HEK293 (cell line): Measurements from ENCODE around the gene C22orf39.

Source experiments
- AEBP2 ChIP-seq: fragments of 450-650 bp; formaldehyde crosslinking; IDR thresholded peaks from 2 replicates; pipeline ENCODE4 v1.5.1; 2016; ENCODE audit warnings: missing biosample characterization, missing genetic modification characterization, borderline replicate concordance
- BCL11A ChIP-seq: fragments of 450-650 bp; formaldehyde crosslinking; IDR thresholded peaks from 2 replicates; pipeline ENCODE4 v1.5.1; 2016; ENCODE audit warnings: low read depth, missing biosample characterization, missing genetic modification characterization
- KLF17 ChIP-seq: fragments of 450-650 bp; formaldehyde crosslinking; IDR thresholded peaks from 2 replicates; pipeline ENCODE4 v1.5.1; 2016; ENCODE audit warnings: missing biosample characterization, missing genetic modification characterization
- TRIM28 ChIP-seq: IDR thresholded peaks from 2 replicates; pipeline ENCODE4 v1.6.1; 2011; ENCODE audit warnings: low read length, control low read depth, borderline replicate concordance
- ZBTB21 ChIP-seq: fragments of 450-650 bp; formaldehyde crosslinking; IDR thresholded peaks from 2 replicates; pipeline ENCODE4 v1.5.1; 2017; ENCODE audit warnings: missing biosample characterization, missing genetic modification characterization
- ZBTB26 ChIP-seq: fragments of 450-650 bp; formaldehyde crosslinking; optimal IDR thresholded peaks from 2 replicates; pipeline ENCODE3; 2016; ENCODE audit warnings: missing biosample characterization, mild to moderate bottlenecking, missing genetic modification characterization
- ZBTB44 ChIP-seq: fragments of 450-650 bp; IDR thresholded peaks from 2 replicates; pipeline ENCODE4 v1.5.1; 2018; ENCODE audit warnings: missing biosample characterization, mild to moderate bottlenecking, missing genetic modification characterization
- ZBTB48 ChIP-seq: fragments of 450-650 bp; formaldehyde crosslinking; IDR thresholded peaks from 2 replicates; pipeline ENCODE4 v1.5.1; 2016; ENCODE audit warnings: missing biosample characterization, missing genetic modification characterization
- ZFP3 ChIP-seq: fragments of 450-650 bp; formaldehyde crosslinking; IDR thresholded peaks from 2 replicates; pipeline ENCODE4 v1.5.1; 2016; ENCODE audit warnings: low read depth, missing biosample characterization, missing genetic modification characterization
- ZNF133 ChIP-seq: fragments of 450-650 bp; formaldehyde crosslinking; IDR thresholded peaks from 2 replicates; pipeline ENCODE4 v1.5.1; 2016; ENCODE audit warnings: missing biosample characterization, missing genetic modification characterization
- ZNF138 ChIP-seq: fragments of 450-650 bp; formaldehyde crosslinking; IDR thresholded peaks from 2 replicates; pipeline ENCODE4 v1.5.1; 2016; ENCODE audit warnings: missing biosample characterization, missing genetic modification characterization, borderline replicate concordance
- ZNF155 ChIP-seq: fragments of 450-650 bp; formaldehyde crosslinking; IDR thresholded peaks from 2 replicates; pipeline ENCODE4 v1.5.1; 2016; ENCODE audit warnings: missing biosample characterization, missing genetic modification characterization
- ZNF169 ChIP-seq: fragments of 450-650 bp; formaldehyde crosslinking; IDR thresholded peaks from 2 replicates; pipeline ENCODE4 v1.5.1; 2016; ENCODE audit warnings: missing biosample characterization, missing genetic modification characterization
- ZNF175 ChIP-seq: fragments of 450-650 bp; formaldehyde crosslinking; IDR thresholded peaks from 2 replicates; pipeline ENCODE4 v1.5.1; 2016; ENCODE audit warnings: missing biosample characterization, missing genetic modification characterization
- ZNF184 ChIP-seq: fragments of 450-650 bp; IDR thresholded peaks from 2 replicates; pipeline ENCODE4 v1.5.1; 2018; ENCODE audit warnings: missing biosample characterization, mild to moderate bottlenecking, missing genetic modification characterization
- ZNF211 ChIP-seq: fragments of 450-650 bp; formaldehyde crosslinking; IDR thresholded peaks from 2 replicates; pipeline ENCODE4 v1.5.1; 2016; ENCODE audit warnings: low read depth, missing biosample characterization, missing genetic modification characterization
- ZNF214 ChIP-seq: fragments of 450-650 bp; formaldehyde crosslinking; IDR thresholded peaks from 2 replicates; pipeline ENCODE4 v1.5.1; 2017; ENCODE audit warnings: missing biosample characterization, mild to moderate bottlenecking, missing genetic modification characterization, borderline replicate concordance
- ZNF221 ChIP-seq: fragments of 450-650 bp; formaldehyde crosslinking; IDR thresholded peaks from 2 replicates; pipeline ENCODE4 v1.5.1; 2017; ENCODE audit warnings: missing biosample characterization, missing genetic modification characterization, borderline replicate concordance
- ZNF302 ChIP-seq: fragments of 450-650 bp; formaldehyde crosslinking; IDR thresholded peaks from 2 replicates; pipeline ENCODE4 v1.5.1; 2016; ENCODE audit warnings: missing biosample characterization, missing genetic modification characterization, low read depth
- ZNF335 ChIP-seq: fragments of 450-650 bp; formaldehyde crosslinking; conservative IDR thresholded peaks from 2 replicates; pipeline ENCODE4 v1.5.1; 2016; ENCODE audit warnings: missing biosample characterization, missing genetic modification characterization
- ZNF341 ChIP-seq: fragments of 450-650 bp; formaldehyde crosslinking; IDR thresholded peaks from 2 replicates; pipeline ENCODE4; 2016; ENCODE audit warnings: low read depth, missing biosample characterization, missing genetic modification characterization
- ZNF391 ChIP-seq: fragments of 450-650 bp; formaldehyde crosslinking; IDR thresholded peaks from 2 replicates; pipeline ENCODE4 v1.5.1; 2016; ENCODE audit warnings: low read depth, missing biosample characterization, missing genetic modification characterization, borderline replicate concordance
- ZNF423 ChIP-seq: fragments of 450-650 bp; formaldehyde crosslinking; IDR thresholded peaks from 2 replicates; pipeline ENCODE4 v1.5.1; 2016; ENCODE audit warnings: missing biosample characterization, missing genetic modification characterization
- ZNF433 ChIP-seq: fragments of 450-650 bp; formaldehyde crosslinking; IDR thresholded peaks from 2 replicates; pipeline ENCODE4 v1.5.1; 2016; ENCODE audit warnings: missing biosample characterization, missing genetic modification characterization, low read depth
- ZNF48 ChIP-seq: fragments of 450-650 bp; formaldehyde crosslinking; IDR thresholded peaks from 2 replicates; pipeline ENCODE4 v1.5.1; 2016; ENCODE audit warnings: missing biosample characterization, missing genetic modification characterization
- ZNF488 ChIP-seq: fragments of 450-650 bp; formaldehyde crosslinking; IDR thresholded peaks from 2 replicates; pipeline ENCODE4 v1.5.1; 2016; ENCODE audit warnings: missing biosample characterization, missing genetic modification characterization
- ZNF521 ChIP-seq: fragments of 450-650 bp; formaldehyde crosslinking; IDR thresholded peaks from 2 replicates; pipeline ENCODE4 v1.5.1; 2017; ENCODE audit warnings: missing biosample characterization, mild to moderate bottlenecking, missing genetic modification characterization
- ZNF629 ChIP-seq: fragments of 450-650 bp; formaldehyde crosslinking; IDR thresholded peaks from 2 replicates; pipeline ENCODE4 v1.5.1; 2017; ENCODE audit warnings: missing biosample characterization, missing genetic modification characterization
- ZNF660 ChIP-seq: fragments of 450-650 bp; IDR thresholded peaks from 2 replicates; pipeline ENCODE4 v1.5.1; 2018; ENCODE audit warnings: missing biosample characterization, mild to moderate bottlenecking, missing genetic modification characterization
- ZSCAN23 ChIP-seq: fragments of 450-650 bp; formaldehyde crosslinking; IDR thresholded peaks from 2 replicates; pipeline ENCODE4 v1.5.1; 2016; ENCODE audit warnings: missing biosample characterization, missing genetic modification characterization
- ZSCAN4 ChIP-seq: fragments of 450-650 bp; formaldehyde crosslinking; IDR thresholded peaks from 2 replicates; pipeline ENCODE4 v1.5.1; 2017; ENCODE audit warnings: missing biosample characterization, missing genetic modification characterization

The C22orf39 gene

GRCh38 chr22:19479355-19480172 lies 32.1 kb upstream of the C22orf39 start, which contains the start of gene CDC45 (continued):
- TF ChIP-seq ZNF341 (tag by site-specific recombination) = peak; percentile 56; the same call in 1 of the 2 replicates
- TF ChIP-seq ZBTB21 (tag by site-specific recombination) = peak; percentile 83
- TF ChIP-seq ZNF521 (tag by site-specific recombination) = no peak
- no peak for TF ChIP-seq ZNF214 (tag by site-specific recombination)
- no peak for TF ChIP-seq ZNF184
- no peak for TF ChIP-seq ZNF133 (tag by site-specific recombination)
- TF ChIP-seq ZNF48 (tag by site-specific recombination) = no peak
- TF ChIP-seq ZNF488 (tag by site-specific recombination) = no peak
- no peak for TF ChIP-seq AEBP2 (tag by site-specific recombination)
- TF ChIP-seq BCL11A (tag by site-specific recombination) = no peak
- 0 out of 2 replicates have a peak, but pooled peaks have one; percentile 23 for TF ChIP-seq ZSCAN23
- 0 out of 2 replicates have a peak, but pooled peaks have one; percentile 11 for TF ChIP-seq KLF17
- peak; percentile 42; the same call in 1 of the 2 replicates for TF ChIP-seq ZNF391
- no peak for TF ChIP-seq ZNF221 (tag by site-specific recombination)
- TF ChIP-seq ZBTB26 (tag by site-specific recombination) = peak; percentile 30
- TF ChIP-seq ZNF660 (tag by site-specific recombination) = peak; percentile 10; the same call in 1 of the 2 replicates
- peak; percentile 41; the same call in 1 of the 2 replicates for TF ChIP-seq ZSCAN4 (tag by site-specific recombination)
- peak; percentile 95 for TF ChIP-seq ZNF629 (tag by site-specific recombination)
- no peak for TF ChIP-seq ZBTB44
- TF ChIP-seq ZBTB48 = 0 out of 2 replicates have a peak, but pooled peaks have one; percentile 30
- TF ChIP-seq ZNF433 (tag by site-specific recombination) = no peak
- no peak for TF ChIP-seq ZNF169 (tag by site-specific recombination)
- TF ChIP-seq ZNF302 (tag by site-specific recombination) = no peak
- peak; percentile 91 for TF ChIP-seq ZNF335 (tag by site-specific recombination)
- no peak; the same call in 1 of the 2 replicates for TF ChIP-seq TRIM28
- TF ChIP-seq ZNF423 (tag by site-specific recombination) = no peak
- no peak for TF ChIP-seq ZFP3 (tag by site-specific recombination)
- no peak for TF ChIP-seq ZNF211
- TF ChIP-seq ZNF175 = no peak
- no peak for TF ChIP-seq ZNF138 (tag by site-specific recombination)
- TF ChIP-seq ZNF155 (tag by site-specific recombination) = no peak
